ENCODE data around the gene PGLYRP2.
A peak's percentile ranks its signal among the peaks of the same experiment; 100 is the strongest.

Gene PGLYRP2

GRCh38 chr19:15442142-15442920 lies 37.0 kb downstream of the PGLYRP2 start:
- DNase-seq (ENCODE audit: low read depth in 1 of 2, low spot score in 1 of 2), result no peak

- DNase-seq (ENCODE audit: low read depth in 1 of 2, low spot score in 1 of 2), result no peak
Measured at GRCh38 chr19:15441317-15441716, 38.0 kb downstream of the PGLYRP2 start.

DNA sequence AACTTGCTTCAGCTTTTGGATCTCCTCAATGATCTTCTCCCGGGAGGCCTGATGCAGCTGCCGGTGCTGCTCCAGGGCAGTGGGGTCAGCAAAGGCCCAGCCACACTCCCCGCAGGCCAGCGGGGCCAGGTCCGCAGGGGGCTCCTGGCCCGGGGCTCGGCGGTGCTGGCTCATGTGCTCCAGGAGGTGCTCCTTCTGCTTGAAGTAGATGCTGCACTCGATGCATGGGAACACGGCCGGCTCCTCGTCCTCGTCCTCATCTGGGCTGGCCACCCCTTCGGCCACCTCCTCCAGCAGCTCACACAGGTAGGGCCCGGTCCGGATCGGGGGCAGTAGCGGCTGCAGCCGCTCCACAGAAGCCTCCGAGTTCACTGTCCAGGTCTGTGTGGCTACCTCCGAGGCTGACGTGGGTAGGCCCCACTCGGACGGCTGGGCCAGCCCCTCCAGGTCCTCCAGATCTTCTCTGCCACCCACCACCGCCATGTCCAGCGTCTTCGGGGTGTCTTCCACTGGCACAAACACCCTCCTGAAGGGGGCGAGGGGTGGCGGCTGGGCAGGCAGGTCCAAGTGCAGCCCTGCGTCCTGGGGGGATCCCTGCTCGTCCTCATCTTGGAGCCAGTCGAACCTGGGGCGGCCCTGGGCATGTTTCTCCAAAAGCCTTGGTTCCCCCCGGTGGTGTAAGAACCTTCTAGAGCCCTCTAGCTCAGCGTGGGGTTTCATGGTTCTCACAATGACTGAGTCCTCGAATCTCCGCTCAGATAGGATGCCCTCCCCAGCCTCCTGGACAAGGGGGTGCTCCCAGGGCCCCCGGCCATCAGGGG lies 39.3 kb downstream of the PGLYRP2 start:
- no peak for DNase-seq (ENCODE audit: low read depth in 1 of 2, low spot score in 1 of 2)

DNA sequence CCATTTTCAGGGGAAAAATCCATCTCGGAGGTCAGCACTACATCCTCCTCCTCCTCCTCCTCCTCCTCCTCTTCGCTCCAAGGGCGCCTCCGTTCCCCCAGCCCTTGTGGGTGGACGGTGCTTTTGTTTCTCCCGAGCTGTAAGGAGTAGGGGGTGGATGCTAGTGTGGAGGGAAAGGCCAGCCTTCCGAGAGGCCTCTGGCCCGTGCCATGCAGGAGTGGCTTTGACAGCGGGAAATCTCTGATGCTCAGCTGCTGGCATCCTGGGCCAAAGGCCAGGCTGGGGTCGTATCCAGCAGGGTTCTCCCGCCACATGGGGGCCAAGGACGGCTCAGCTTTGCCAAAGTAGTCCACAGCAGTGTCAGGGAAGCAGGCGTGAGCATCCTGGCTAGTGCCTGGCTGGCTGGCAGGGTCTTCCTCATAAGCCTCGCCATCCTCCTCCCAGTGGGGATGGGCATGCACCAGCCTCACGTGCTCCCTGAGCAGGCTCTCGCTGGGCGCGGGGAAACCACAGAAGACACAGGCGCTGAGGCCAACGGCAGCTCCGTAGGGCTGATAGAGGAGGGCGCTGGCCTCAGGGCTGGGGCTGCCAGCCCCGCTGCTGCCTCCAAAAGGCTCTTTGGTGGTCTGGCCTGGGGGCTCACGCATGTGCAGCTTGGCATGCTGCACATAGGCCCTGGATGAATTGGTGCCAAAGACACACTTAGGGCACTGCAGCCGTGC lies 40.1 kb downstream of the PGLYRP2 start:
- no peak for DNase-seq (ENCODE audit: low read depth in 1 of 2, low spot score in 1 of 2)

DNA sequence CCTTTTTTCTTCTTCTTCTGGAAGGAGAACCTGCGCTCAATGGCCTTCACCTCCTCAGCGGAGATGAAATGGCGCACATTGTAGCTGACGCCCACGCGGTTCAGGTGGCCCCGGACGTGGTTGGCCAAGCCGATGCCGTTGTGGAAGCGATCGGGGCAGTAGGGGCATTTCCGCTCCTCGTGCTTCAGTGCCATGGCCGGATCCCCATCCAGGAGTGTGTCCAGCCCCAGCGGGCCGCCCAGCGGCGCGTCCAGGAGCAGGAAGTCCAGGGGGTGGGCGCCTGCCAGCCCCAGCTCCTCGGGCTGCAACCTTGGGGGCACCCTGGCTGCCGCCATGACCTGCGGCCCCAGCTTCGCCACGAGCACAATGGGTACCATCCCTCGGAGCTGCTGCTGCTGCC lies 40.7 kb downstream of the PGLYRP2 start:
- no peak for DNase-seq (ENCODE audit: low read depth in 1 of 2, low spot score in 1 of 2)

GRCh38 chr19:15438124-15438496 lies 41.2 kb downstream of the PGLYRP2 start:
- no peak for DNase-seq (ENCODE audit: low read depth in 1 of 2, low spot score in 1 of 2)

GRCh38 chr19:15437355-15438123 lies 41.8 kb downstream of the PGLYRP2 start:
- no peak for DNase-seq (ENCODE audit: low read depth in 1 of 2, low spot score in 1 of 2)

DNA sequence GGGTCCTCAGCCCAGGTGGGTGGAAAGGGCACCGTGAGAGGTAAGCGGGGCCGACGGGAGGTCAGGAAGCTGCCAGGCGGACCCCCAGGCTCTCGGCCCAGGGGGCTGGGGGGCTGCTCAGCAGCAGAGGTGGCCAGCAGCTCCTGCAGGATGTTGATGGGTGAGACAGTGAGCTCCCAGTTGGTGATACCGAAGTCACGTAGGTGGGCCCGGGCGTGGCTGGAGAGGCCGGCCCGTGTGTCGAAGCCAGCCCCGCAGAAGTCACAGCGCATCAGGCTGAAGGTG lies 42.5 kb downstream of the PGLYRP2 start:
- no peak for DNase-seq (ENCODE audit: low read depth in 1 of 2, low spot score in 1 of 2)

DNA sequence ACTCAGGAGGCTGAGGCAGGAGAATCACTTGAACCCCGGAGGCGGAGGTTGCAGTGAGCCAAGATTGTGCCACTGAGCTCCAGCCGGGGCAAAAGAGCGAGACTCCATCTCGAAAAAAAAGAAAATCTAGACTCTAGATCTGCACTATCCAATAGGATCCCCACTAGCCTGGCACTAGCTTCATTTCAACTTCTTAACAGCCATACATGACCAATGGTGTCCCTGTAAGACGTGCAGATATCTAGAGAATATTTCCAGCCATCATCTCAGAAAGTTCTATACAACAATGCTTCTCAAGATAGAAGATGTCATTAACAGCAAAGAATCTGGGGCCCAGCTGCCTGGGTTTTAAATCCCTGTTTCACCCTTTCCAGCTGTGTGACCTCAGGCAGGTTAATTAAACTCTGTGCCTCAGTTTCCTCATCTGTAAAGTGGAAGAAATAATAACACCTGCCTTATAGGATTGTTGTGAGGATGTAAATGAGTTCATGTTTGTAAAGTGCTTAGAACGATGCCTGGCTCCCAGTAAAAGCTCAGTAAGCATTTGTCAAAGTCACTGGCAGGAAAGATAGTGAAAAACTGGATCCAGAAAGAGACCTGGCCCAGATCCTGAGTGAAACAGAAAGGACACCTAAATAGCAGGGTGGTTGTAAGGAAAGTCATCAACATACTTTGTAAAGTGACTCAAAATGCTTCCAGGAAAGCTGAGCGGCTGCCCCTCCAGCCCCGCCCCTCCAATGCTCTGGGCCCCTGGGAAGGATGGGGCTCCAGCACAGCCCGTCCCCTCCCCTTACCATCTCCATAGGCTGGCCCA lies 43.1 kb downstream of the PGLYRP2 start:
- no peak for DNase-seq (ENCODE audit: low read depth in 1 of 2, low spot score in 1 of 2)

DNA sequence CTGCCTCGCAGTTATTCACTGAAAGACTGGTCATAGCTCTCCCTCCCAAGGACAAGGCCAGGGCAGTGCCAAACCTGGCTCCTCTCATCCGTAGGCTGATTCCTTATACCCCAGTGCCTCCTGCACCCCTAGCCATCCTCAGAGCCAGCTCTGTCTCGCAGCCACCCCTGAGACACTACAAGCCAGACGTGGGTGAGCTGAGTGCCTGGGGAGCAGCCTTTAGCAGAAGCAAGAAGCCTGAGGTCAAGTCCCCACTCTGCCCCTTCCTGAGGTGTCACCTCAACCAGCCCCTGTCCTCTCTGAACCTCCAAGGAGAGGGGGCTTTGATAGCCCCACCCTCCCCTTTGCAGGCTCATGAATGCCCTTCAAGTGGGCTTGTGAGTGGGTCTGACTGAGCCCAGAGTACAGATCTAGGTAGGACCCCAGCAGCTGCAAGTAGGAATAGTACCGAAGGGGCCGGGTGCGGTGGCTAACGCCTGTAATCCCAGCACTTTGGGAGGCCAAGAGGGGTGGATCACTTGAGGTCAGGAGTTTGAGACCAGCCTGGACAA lies 45.7 kb downstream of the PGLYRP2 start:
- no peak for DNase-seq (ENCODE audit: low read depth in 1 of 2, low spot score in 1 of 2)

DNA sequence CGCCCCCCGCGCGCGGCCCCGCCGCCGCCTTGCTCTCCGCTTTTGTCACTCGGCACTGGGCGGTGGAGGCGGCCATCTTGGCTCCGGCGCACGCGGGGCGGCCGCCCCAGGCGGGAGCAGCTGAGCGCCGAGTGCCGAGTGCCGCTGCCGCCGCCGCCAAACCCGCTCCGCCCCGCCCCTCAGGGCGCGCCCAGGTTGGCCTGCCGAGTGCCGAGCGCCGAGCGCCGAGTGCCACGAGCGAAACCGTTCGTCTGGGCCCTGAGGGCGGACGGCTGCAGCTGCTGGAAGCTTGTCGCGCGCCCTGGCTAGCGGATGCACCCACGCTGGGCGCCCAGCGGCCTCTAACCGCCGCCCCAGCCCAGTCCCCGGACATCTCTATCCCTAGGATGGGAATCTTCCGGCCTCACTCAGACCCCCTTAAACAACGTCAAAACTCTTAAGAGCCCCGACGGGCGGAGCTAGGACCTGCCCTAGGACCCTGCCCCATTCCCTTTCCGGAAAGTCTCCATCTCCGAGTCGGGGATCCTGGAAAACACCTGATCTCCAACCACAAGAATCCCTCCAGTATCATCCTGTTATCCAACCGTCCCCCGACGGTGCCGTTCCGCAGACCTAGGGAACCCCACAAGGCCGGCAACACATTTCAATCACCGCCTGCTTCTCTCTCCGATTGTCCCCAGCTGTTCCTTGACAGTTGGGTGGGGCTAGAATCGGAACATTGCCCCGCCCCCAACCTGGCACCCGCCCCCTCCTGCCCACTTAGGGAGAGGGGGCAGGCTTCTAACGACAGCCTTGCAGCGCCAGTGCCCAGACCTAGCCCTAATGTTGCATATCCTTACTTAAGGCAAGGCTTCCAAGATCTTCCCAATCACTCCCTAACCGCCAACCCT lies 46.4 kb downstream of the PGLYRP2 start:
- peak; percentile 88 to 94 for DNase-seq (ENCODE audit: low read depth in 1 of 2, low spot score in 1 of 2)

DNA sequence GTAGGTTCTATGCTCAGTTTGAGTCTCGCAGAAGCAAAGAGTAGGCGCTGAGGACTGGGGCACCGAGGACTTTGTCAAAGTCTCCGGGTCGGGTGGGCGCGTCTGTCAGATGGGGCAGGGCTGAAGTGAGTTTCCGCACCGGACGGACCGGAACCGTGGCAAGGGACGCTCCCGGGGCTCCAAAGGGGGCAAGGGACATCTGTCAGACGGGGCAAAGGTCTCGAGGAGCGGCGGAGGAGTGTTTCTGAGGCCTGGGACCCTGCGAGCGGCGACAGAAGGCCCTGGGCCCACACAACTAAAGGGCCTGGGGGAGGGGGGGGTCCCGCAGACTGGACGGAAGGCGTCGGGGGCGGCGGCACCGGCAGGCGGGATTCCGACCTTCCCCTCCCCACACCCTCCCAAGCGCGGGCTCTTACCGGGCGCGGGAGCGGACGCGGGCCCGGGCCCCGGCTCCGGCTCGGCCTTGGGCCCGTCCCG lies 47.2 kb downstream of the PGLYRP2 start:
- no peak for DNase-seq (ENCODE audit: low read depth in 1 of 2, low spot score in 1 of 2)

GRCh38 chr19:15431396-15432017 lies 47.8 kb downstream of the PGLYRP2 start:
- DNase-seq (ENCODE audit: low read depth in 1 of 2, low spot score in 1 of 2), result no peak

- no peak for DNase-seq (ENCODE audit: low read depth in 1 of 2, low spot score in 1 of 2)
Measured at GRCh38 chr19:15430526-15431120, 48.7 kb downstream of the PGLYRP2 start.

- no peak for DNase-seq (ENCODE audit: low read depth in 1 of 2, low spot score in 1 of 2)
Measured at GRCh38 chr19:15429825-15430467, 49.4 kb downstream of the PGLYRP2 start.

DNA sequence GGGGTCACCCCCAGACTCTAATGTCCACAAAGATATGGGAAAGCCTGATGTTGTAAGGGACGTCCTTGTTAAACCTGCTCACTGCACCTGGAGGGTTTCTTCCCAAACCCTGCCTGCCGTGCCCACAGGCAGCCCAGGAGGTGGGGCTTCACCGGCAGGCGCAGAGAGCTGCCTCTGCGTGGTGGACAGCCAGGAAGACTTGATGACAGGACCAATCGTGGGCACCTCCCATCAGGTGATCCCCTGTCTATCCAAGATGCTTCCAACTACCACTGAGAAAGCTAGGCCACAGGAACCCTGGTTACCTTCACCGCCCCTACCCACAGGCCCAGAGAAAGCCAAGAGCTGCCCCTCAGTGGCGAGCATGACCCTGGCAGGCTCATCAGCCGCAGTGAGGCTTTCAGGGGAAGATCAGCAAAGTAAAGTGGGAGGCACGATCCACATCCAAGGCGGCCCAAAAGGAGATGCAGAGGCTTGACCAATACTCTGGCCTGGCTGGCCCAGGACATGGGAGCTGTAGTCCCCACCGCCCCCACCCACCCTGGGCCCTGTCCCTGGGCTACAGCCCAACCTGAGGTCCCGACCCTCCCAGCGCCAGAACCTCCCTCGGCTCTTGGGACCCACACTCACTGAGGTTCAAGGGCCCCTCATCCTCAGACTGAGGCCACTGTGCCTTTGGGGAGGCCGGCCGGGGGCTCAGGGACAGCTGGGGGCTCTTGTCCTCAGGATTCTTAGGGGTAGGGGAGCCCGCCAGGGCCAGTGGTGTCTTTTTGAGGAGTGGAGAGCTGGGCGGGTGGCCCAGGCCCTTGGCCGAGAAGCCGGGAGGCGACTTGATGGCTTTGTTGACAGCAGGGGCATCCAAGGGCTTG lies 50.1 kb downstream of the PGLYRP2 start:
- DNase-seq (ENCODE audit: low read depth in 1 of 2, low spot score in 1 of 2), result no peak

- no peak for DNase-seq (ENCODE audit: low read depth in 1 of 2, low spot score in 1 of 2)
Measured at GRCh38 chr19:15427991-15428471, 51.3 kb downstream of the PGLYRP2 start.

All from stimulated activated CD4-positive, alpha-beta T cell treated with anti-CD3 and anti-CD28 coated beads, Interleukin-15, amount 100 ng/mL, for 1 hour (primary cell).